Mesenteric fat pad (tissue), 1 donor: Measurements from ENCODE around the gene KRT79. TPM values are rescaled to one million over a fixed set of nuclear protein-coding genes. Genes with fewer than 3 reads are reported as not detected.

Source experiments
- DNase-seq: peaks from one replicate; pipeline ENCODE4 v3.0.0-alpha.2; 2020; ENCODE audit warnings: low spot score
- total RNA-seq: library from RNA; stranded (reverse); fragmentation: NEBNext Ultra II Directional; extraction: Animal tissue kit (Norgen Biotek cat#: 25700); gene quantifications from one replicate; pipeline ENCODE4 v1.2.1, GENCODE V29; 2021
- donor health status: DM: yes; HTN: yes; CAD: no.

The KRT79 gene
- total RNA-seq, 1 donor from 2014 or later, result 2.4 TPM

GRCh38 chr12:52835271-52836041 lies 1.3 kb upstream of the KRT79 start:
- DNase-seq, result no peak

DNA sequence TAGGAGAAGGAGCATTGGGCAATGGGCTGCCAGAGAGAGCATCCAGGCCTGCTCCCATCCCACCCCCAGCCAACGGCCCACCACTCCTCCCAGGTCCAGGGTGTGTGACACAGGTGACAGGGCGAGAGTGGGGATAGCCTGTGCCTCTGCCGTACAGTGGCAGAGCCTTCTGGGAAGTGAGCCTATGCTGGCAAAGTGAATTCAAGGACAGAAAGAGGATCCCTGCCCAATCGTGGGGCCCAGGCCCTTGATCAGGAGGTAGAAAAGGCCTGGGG lies 553 bp upstream of the KRT79 start:
- no peak for DNase-seq

DNA sequence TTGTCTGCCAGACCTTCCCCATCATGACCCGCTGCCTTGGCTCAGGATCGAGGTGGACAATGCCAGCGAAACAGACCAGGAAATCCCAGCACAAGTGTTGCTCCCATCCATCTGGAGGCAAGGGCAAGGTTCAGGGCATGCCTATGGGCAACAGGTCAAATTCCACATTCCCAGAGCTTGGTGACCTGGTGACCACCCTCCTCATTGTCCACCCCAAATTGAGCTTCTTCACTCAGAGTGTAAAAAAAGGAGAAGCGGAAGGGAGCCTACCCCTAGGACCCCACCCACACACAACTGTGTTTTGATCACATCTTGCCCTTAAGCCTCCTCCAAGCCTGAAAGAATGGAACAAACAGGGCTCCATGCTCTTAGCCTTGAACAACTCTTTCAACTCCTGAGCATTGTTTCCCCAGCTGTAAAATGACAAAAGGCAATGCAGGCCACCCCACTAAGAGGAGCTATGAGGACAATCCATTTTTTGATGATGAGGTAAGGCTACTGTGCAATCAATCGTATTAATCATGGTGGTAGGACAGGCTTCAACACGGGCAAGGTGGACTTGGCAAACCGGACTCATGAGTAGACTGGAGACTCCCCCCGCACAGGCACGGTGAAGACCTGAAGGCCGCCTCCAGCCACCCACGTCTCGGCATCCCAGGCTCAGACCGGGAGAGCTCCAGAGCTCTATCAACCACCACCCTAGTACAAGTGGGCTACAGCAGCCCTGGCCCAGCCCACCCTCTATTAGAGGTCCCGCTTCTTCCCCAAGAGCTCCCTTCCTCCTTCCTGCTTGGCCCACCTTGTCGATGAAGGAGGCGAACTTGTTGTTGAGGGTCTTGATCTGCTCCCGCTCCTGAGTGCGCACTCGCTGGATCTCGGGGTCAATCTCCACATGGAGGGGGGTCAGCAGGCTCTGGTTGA lies 866 bp downstream of the KRT79 start:
- DNase-seq, result no peak

GRCh38 chr12:52832451-52832850 lies 1.7 kb downstream of the KRT79 start:
- DNase-seq, result no peak

DNA sequence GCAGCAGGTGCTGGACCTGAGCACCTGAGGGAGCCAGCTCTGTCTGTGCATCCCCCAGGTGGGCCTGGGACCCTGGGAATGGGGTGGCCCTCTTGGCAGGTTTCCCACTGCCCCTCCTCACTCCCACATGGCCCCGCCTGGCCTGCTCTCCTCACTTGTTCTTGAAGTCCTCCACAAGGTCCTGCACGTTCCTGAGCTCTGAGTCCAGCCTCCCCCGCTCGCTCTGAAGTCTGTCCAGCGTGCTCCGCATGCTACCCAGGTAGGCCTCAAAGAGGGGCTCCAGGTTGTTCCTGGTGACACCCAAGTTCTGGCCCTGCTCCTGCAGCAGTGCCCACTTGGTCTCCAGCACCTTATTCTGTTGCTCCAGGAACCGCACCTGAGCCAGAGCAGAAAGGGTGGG lies 2.9 kb downstream of the KRT79 start:
- DNase-seq, result no peak

DNA sequence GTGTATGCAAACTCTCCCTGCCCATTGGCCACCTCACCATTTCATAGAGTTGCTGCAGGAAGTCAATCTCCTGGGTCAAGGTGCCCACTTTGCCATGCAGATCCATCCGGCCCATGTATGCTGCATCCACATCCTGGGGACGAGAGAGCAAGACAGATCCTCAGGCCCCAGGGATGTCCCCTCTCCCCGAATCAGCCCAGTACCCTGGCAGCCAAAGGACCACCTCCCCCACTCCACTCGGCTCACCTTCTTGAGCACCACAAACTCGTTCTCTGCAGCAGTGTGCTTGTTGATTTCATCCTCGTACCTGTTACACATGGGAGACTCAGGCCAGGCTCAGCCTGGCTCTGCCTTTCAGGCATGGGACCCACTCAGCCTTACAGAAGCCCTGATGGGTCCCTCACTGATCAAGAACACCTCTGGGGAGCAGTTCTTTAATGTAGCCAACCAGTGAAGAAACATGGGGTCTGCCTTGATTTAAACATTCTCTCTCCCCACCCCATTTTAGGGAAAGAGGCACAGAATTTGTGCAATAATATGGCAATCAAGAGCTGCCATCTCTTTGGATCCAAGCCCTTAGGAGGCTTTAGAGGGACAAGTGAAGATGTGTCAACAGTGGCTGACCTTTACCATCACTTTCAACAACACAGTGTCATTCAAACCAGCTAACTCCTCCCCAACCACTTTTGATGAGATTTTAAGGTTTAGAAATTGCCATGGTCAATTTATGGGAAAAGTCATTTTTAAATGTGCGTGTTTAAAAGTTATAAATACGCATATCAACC lies 3.9 kb downstream of the KRT79 start:
- no peak for DNase-seq

GRCh38 chr12:52828591-52829021 lies 5.5 kb downstream of the KRT79 start:
- DNase-seq, result no peak

GRCh38 chr12:52828156-52828555 lies 6.0 kb downstream of the KRT79 start:
- DNase-seq, result no peak

GRCh38 chr12:52827499-52828090 lies 6.5 kb downstream of the KRT79 start:
- no peak for DNase-seq

DNA sequence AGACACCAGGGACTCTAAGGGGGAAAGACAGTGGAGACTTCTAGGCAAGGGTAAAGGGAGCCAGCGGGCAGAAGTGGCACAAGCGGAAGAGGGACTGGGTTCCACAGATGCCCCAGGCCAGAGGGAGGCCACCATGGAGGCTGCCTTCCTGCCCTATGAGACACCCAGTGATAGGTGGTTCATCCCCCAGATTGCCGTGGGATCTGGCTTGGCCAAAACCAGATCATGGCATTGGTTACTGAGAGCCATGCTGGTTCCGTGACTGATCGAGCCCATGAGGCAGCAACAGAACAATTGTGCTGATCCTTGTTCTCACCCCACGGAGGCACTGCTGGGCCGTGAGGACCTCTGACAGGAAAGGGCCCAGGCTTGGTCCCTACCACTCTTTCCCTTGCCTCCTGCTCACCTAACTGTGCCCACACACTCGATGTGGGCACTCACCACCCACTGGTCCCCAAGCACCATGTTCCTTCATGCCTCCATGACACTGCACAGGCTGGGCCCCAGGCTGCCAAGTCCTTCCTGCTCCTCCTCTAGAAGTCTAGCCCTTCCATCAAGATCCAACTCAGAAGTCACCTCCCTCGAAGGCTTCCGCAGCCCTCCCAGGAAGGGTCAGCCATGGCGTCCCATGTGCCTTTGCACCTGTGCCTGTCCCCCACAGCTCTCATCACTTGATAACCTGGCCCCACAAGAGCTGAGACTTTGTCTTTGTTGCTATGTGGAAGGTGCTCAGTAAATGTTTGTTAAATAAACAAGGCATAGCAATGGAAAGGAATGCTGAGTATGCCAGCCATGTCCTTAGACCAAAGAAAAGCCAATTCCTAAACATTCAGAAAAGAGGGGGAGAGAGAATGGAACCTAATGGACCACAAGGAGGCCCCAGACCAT lies 7.3 kb downstream of the KRT79 start:
- DNase-seq, result no peak

- DNase-seq, result no peak
Measured at GRCh38 chr12:52825961-52826360, 8.2 kb downstream of the KRT79 start.

DNA sequence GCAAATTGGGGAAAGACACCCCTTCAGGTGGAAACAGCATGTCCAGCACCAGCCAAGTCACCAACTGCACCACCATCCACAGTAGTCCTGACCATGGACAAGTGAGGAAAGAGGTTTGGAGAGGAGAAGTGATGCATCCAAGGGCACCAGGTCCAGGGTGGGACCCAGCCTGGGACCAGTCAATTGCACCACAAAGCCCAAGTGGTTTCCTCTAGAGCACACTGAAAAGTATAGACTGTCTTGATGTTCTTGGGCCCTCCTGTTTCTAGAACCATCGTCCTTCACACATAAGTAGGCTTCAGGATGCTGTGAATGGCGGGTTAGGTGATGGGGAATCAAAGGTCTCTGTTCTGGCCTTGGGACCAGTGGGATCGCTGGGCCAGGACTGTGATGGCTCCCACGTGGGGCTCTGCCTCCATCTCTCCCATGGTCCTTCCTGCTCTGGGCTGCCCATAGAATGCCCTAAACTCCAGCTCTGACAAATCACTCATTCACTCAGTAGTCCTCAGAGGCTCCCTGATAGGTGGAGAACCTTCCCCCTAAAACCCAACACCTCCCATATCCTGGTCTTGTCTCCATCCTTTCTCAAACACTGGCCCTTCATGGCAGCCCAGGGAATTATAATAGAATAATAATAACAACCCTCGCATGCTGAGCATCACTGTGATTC lies 9.2 kb downstream of the KRT79 start:
- DNase-seq, result no peak

- no peak for DNase-seq
Measured at GRCh38 chr12:52823761-52824450, 10.2 kb downstream of the KRT79 start.

DNA sequence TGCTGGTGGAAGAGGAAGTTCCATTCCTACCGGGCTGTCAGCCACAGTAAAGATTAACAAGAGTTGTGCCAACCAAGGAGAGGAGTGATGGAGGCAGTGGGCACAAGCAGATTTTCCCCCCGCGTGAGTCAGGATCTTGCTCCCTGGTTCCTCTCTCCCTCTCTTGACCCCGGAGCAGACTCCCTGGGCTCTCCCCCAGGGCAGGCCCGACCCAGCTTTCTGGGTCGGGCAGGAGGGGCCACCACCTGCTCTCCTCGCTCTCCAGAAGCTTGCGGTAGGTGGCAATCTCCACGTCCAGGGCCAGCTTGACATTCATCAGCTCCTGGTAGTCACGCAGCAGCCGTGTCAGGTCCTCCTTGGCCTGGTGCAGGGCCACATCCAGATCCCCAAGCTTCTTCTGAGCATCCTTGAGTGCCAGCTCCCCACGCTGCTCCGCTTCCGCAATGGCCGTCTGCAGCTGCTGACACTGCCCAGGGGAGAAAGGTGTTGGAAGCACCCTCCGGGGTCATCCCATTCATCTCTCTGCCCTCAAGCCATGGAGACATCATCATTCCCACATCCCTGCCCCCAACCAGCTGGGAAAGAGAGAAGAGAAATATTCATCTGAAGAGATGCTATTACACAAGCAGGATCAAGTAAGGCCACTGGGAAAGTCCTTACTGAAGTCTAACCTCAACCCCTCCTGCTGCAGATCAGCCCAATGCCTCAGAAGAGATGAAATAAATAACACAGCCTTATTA lies 11.2 kb downstream of the KRT79 start:
- DNase-seq, result no peak

DNA sequence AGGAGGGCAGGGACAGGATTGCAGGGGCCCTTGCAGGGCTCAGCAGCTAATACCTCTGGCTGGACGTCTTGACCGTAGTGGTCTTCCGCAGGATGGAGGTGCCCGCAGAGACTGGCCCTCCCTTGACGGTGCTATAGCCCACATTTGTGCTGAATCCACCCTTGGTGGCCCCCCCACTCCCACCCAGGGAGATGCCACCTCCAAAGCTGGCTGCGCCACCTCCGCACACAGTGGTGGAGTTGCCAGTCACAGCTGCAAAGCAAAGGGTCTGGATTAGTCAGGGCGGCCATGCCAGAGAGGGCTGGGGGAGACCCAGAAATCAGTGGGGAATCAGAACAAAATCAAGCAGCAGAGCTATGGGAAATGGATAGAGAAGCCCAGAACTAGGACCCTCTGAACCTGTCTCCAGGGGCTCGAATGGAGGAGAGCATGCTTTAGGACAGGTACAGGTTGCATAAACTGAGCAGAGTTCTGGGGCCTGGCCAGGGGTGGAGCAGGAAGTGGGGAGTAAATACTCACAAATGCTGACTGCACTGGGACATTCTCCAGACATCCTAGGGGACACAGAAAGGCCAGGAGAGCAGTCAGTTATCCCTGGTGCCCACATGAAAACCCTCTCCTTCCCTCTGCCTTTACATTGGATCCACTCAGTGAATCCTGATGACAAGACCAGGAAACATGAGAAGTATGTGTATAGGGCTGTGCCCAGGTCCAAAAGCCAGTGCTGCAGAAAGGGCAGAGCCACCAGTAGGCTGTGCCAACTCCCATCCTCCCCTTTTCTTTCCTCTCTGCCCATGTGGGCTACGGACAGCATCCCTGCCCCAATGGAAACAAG lies 12.1 kb downstream of the KRT79 start:
- no peak for DNase-seq

DNA sequence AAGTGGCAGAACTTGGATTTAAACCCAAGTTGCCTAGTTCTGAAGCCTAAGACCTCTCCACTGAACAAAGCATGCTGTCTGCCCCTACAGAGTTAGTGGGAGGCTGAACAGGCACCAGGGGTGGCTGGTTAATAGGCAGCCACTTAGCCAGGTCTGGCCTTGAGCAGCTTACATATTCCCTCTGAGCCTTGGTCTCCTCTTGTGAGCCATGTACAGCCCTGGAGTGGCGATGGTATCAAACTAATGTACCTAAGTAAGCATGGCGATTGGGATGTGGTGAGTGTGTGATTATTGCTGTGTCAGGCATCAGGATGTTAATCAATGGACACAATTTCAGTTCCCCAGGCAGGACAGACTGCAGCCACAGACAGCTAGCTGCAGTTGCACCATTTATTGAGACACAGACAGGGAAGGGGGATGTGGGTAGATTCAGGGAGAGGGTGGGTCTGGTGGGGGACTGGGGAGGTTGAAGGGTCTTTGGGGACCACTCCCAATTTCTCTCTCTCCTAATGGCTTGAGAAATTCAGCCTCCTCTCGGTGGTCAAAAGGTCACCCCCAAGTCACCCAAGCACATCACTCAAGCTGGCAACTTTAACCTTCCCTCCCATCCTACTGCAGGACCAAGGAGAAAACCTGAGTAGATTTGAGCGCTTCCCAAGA lies 12.9 kb downstream of the KRT79 start:
- DNase-seq, result no peak

DNA sequence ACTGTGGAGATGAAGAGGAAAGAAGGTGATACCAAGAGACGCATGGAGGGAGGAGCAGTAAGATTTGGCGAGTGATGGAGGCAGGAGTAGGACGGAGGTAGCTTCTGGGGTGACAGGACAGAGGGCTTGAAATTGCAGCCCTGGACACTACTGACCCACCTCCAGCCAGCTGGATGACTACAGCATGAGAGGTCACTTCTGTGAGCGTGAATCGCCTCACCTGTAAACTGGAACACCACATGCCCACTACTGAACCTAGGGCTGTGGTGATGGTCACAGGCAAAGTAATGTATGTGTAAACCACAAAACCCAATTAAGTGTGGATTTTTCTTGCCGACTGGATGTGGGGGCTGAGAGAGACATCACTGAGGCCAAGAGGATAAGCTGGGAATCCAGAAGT lies 13.6 kb downstream of the KRT79 start:
- no peak for DNase-seq
